LNCaP clone FGC (cell line): Measurements from ENCODE around the gene SLCO3A1.

Experiments
- DNase-seq: peaks from one replicate; pipeline ENCODE4 v3.0.0-alpha.2; 2011; ENCODE audit warnings: low read depth
- H3K4me3 ChIP-seq: 2 replicates; pipeline ENCODE4 v1.5.1; 2011; ENCODE audit warnings: mild to moderate bottlenecking, low read depth, low read length, control low read depth
- TF ChIP-seq, protein P1 (sequence below): IDR thresholded peaks from 2 replicates; pipeline ENCODE4 v1.5.1; 2012; ENCODE audit warnings: mild to moderate bottlenecking; ENCODE audit not compliant: control insufficient read depth, insufficient read depth; ENCODE audit errors: extremely low read depth

SLCO3A1 gene

DNA sequence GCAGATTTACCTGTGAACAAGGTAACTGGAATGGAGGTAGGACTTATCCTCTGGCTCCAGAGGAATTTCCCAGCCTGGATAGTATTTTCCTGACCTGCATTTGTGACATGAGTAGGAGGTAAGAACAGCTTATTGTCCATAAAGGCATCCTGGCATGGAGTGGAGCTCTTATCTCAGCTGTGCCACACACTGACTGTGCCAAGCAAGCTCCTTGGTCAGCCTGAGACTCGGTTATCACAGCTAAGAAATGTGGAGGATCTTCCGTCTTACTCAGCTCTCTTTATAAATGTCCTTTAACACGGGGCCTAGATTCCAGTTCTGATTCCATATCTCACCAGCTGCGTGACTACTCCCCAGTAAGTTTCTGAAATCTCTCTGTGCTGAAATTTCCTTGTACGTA is 38.9 kb downstream of the SLCO3A1 start:
- no peak for DNase-seq
- no peak overlapping the region for H3K4me3 ChIP-seq
- TF ChIP-seq, protein P1, sequence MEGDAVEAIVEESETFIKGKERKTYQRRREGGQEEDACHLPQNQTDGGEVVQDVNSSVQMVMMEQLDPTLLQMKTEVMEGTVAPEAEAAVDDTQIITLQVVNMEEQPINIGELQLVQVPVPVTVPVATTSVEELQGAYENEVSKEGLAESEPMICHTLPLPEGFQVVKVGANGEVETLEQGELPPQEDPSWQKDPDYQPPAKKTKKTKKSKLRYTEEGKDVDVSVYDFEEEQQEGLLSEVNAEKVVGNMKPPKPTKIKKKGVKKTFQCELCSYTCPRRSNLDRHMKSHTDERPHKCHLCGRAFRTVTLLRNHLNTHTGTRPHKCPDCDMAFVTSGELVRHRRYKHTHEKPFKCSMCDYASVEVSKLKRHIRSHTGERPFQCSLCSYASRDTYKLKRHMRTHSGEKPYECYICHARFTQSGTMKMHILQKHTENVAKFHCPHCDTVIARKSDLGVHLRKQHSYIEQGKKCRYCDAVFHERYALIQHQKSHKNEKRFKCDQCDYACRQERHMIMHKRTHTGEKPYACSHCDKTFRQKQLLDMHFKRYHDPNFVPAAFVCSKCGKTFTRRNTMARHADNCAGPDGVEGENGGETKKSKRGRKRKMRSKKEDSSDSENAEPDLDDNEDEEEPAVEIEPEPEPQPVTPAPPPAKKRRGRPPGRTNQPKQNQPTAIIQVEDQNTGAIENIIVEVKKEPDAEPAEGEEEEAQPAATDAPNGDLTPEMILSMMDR, result no peak

DNA sequence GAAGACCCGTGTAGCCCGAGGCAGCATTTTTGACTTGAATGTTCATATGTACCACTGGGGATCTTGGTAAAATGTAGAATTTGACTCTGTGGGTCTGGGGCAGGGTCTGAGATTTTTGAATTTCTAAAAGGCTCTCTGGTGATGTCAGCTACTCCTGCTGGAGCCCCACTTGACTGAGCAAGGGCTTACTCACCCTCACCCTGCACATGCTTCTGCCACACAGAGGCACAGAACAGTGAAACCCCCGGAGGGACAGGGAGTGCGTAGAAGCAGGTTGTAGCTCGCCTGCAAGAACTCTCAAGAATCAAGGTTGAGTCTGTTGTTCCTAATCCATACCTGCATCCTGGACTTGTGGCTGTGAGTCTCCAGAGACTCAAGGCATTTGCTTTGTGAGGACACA is 41.1 kb downstream of the SLCO3A1 start:
- DNase-seq, result no peak
- TF ChIP-seq, protein P1, result no peak

DNA sequence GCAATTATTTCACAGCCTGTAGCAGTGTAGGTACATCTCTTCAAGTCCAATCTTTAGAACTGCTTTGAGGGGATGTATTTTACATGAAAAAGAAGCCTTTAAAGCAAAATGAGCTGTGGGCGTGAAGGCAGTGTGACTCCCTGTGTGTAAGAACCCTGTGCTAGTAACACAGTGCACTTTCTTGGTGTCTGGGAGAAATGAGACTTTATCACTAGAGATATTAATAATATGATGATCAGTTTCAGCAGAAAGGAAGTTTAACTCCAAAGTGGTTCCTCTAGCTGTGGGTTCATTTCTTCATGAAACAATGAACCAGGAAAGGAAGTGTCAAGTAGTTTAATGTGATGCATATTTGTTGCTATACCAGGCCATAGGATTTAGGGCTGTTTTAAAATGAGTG is 41.5 kb downstream of the SLCO3A1 start:
- DNase-seq, result no peak
- no peak overlapping the region for H3K4me3 ChIP-seq
- TF ChIP-seq, protein P1, result no peak

More for the DNA sequence above, 41.1 kb downstream of the SLCO3A1 start:
- H3K4me3 ChIP-seq, result no peak overlapping the region

DNA sequence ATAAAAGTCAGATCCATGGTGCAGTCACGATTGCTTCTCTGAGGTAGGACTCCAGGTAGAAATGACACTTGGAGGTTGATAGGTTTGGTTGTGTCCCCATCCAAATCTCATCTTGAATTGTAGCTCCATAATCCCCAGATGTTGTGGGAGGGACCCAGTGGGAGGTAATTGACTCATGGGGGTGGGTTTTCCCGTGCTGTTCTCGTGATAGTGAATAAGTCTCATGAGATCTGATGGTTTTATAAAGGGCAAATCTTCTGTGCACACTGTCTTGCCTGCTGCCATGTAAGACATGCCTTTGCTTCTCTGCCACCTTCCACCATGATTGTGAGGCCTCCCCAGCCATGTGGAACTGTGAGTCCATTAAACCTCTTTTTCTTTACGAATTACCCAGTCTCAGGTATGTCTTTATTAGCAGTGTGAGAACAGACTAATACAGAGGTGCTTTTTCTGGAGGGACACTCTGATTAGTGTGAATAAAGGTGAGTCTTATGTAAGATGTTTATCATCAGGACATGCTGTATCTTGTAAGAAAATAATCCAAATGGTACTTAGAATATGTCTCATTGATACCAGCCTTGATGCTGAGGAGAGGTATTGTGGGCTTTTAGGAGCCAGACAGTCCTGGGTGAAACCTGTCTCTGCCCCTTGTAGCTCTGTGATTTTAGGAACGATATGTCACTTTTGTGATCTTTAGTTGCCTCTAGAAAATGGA is 43.0 kb downstream of the SLCO3A1 start:
- TF ChIP-seq, protein P1, result no peak

DNA sequence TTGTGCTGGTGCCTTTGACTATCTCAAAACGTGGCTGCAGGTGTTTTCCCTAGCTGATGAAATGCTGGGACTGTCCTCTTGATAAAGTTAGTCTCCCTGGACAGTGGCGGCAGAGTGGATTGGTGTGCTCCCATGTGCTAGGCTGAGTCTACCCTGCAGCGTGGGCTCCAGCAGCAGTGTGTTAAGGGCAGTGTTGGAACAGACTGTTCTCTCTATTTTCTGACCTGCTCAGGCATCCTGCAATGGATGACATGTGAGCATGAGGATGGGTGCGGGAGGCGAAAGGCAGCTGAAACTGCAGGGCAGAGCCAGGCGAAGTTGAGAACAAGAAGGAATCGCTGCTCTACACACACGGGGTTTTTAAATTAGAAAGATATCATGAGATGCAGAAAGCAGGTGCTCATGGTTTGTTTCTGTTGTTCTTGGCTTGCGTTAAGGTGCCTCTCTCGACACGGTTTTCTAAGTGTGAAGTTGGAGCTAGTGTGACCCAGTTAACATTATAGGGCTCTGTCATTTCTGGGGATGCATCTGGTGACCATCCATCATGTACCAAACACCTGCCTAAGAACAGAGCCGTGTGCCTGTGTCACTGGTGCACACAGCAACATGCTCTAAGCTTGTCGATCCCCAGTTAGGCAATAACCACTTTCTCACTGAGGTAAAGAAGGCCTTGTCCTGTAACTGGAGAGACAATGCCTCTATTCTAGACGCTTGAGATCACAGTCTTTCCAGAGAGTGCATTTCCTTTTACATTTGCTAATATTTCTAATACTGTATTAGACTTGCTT is 44.3 kb downstream of the SLCO3A1 start:
- H3K4me3 ChIP-seq, result no peak overlapping the region
- no peak for DNase-seq
- TF ChIP-seq, protein P1, result no peak

More for the DNA sequence above, 43.0 kb downstream of the SLCO3A1 start:
- no peak overlapping the region for H3K4me3 ChIP-seq
- no peak for DNase-seq

DNA sequence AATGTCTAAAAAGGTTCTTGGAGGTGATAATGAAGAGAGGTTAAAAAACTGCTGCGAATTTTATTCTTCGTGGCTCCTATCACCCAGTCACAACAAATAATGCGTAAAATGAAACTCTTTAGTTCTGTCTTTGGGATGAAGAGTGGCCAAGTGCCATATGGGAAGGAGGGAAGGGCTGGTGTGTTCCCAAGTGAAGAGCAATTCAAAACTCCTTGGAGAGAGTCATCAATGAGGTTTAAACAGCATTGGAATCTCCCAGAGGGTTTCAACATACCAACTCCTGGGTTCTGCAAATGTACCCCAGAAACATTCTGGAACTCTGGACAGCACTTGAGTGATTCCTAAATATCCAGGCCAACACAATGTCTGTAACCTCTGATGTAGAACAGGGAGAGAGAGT is 45.3 kb downstream of the SLCO3A1 start:
- H3K4me3 ChIP-seq, result no peak overlapping the region
- TF ChIP-seq, protein P1, result no peak
- DNase-seq, result no peak
